Measurements from ENCODE around the gene IFT52.

DNA sequence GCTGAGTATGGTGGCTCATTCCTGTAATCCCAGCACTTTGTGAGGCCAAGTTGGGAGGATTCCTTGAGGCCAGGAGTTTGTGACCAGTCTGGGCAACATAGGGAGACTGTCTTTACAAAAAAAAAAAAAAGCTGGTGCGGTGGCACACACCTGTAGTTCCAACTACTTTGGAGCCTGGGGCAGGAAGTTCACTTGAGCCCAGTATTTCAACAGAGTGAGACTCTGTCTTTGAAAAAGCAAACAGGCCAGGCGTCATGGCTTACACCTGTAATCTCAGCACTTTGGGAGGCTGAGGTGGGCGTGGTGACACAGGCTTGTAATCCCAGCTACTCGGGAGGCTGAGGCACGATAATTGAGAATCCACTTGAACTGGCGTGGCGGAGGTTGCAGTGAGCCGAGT lies 104.8 kb downstream of the IFT52 start:
- TF ChIP-seq CTCF (IDR thresholded peaks at IDR 0.05) = no peak
- TF ChIP-seq POLR2A (IDR thresholded peaks at IDR 0.05) = no peak

All from body of pancreas (tissue), 4 donors.